ENCODE measurements around the gene SSC5D.
"Not testable (repeated sequence)": the region's sequence is repeated elsewhere in the genome, so short reads cannot be mapped to it uniquely, and the experiment has no call there.

Gene SSC5D

DNA sequence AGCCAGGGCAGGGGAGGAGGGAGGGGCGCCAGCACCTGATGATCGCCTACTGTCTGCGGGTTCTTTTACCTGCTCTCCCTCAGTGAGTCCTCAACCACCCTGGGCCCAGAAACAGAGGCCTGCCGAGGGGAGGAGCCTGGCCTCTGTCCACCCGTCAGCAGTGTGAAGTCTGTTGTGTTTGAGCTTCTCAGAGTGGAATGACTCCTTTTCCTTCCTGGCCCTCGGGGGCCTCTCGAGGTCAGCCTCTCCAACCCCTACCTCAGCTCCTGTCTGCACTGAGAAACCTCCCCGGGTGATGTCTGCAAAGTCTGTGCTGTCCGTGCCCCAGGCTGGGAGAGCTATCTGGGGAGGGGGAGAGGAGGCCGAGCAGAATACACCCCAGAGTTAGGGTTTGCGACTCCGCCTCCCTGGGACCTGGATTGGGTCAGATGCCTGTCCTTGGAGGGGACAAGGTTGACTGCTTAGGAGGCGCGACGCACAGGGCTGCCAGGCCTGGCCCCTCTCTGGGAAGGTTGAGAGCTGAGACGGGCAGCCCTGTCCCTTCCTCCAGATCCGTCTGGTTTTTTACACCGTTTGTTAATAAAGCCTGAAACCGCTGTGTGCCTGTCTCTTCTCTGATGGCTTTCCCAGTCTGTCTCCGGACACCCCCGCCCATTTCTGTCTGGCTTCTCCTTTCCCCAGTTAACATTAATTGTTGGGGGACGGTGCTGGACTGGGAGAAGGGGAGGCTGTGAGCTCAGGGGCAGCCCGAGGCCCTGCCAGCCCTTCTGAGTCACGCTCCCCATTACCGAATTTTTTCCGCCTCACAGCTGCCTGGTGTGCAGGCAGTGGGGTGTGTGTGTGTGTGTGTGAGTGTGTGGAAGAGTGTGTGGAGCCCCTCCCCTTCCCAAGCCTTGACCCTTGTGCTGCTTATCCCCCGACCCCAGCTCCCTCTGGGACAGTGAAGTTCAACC, 989 bp upstream of the SSC5D start:
- DNase-seq (ENCODE audit: low read depth) = no peak

DNA sequence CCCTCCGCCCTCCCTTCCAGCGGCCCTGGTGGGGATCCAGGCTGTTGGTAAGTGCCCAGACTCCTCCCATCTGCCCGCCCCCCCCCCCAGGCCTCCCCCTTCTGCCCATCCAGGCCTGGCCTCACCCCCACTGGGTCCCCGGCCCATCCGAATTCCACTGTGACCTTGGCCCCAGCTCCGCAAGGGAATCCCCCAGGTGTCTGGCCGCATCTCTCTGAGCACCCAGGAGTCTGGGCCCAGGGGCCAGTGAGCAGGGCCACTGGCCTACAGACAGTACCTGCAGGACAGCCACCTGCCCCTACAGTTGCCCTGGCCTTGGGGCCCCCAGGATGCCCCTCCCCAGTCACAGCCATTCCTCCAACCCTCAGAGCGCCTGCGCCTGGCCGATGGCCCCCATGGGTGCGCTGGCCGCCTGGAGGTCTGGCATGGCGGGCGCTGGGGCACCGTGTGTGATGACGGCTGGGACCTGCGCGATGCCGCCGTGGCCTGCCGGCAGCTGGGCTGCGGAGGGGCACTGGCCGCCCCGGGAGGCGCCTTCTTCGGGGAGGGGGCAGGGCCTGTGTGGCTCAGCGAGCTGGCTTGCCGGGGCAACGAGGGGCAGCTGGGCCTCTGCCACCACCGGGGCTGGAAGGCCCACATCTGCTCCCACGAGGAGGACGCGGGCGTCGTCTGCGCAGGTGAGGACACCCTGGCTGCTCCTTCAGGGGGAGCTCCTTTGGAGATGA, 912 bp downstream of the SSC5D start:
- DNase-seq (ENCODE audit: low read depth) = no peak

DNA sequence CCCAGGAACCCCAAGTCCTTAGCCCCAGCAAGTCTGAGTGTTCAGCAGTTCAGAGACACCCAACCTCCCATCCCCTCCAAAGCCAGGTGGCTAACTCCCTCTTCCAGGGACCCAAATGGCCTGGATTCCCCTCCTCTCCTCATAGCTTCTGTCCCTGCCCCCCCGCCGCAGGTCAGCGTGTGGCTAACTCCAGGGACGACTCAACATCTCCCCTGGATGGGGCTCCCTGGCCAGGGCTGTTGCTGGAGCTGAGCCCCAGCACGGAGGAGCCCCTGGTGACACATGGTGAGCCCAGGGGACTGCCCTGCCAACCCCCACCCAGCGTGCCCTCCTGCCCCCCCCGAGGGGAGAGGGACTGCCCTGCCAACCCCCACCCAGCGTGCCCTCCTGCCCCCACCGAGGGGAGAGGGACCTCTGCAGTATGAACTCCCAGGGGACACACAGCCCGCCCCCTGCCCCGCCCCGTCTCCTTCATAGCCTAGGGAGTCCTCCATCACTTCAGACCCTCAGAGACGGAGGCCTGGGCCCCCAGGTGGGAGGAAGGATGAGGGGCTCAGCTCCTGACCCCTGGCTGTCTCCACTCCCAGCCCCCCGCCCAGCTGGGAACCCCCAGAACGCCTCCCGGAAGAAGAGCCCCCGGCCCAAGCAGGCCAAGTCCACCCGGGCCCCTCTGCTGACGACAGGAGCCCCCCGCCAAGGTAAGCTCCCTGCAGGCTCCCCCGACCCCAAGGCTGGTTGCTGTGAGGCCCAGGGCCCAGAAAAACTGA, 1.7 kb downstream of the SSC5D start:
- no peak for DNase-seq (ENCODE audit: low read depth)

DNA sequence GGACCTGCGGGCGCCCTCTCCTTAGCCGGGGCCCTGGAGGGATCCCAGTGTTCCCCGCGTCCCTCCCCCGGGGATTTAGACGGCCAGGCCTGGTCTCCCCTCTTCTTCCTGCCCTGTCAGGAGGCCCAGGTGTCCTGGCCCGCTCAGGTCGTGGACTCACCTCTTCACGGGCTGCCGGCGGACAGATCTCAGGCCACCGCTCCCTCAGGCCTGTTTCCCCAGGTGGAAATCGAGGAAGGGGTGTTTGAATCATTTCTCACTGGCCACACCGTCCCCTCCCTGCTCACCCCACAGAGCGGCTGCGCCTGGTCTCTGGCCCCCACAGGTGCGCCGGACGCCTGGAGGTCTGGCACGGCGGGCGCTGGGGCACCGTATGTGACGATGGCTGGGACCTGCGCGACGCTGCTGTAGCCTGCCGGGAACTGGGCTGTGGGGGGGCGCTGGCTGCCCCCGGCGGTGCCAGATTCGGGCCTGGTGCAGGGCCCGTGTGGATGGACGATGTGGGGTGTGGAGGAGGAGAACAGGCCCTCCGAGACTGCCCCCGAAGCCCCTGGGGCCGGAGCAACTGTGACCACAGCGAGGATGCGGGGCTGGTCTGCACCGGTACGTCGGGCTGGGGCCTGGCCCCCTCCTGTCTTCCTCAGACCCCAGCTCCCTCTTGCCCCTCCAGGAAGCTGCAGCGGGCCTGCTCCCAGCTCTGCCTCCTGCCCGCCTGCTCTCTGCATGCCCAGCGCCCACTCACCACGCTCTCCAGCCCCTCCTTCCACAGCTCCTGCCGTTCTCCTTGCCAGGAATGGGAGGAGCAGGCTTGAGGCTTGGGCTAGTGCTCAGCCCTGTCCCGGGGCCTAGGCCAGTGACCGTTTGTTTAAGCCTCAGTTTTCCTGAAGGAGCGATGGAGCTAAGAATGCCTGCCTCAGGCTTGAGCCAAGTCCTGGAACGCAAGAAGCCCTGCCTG, 2.5 kb downstream of the SSC5D start:
- DNase-seq (ENCODE audit: low read depth) = no peak

DNA sequence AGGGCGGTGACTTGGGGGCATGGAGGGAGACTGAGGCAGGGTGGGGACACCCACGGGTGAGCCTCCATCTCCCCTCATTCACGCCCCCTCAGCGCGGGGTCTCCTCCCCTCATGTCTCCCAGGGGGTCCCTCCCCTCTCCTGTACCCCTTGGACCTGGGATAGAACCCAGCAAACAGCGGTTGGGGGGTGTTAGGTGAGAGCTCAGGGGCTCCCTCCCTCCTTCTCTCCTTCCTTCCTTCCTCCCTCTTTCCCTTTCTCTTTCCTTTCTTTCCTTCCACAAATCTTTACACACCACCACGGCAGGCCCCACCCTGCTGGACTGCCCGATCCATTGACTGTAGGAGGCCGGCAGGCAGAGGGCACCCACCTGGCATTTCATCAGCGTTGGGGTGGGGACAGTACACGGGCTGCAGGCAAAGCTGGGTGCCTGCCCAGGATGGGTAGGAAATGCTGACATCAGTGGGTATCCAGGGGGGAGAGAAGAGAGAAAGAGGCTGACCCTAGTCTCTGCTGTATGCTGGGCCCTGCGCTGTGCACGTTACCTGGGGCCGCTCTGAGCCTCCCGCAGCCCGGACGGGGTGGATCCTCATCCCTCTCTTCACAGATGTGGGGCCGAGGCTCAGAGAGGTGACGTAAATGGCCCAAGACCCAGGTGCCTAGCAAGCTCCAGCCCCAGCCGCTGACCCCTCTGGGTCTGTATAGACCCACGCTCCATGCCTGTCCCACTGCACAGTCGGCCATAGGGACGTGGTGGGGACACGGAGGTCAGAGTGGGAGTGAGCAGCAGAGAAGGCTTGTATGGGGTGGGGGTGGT, 3.5 kb downstream of the SSC5D start:
- DNase-seq (ENCODE audit: low read depth) = no peak

DNA sequence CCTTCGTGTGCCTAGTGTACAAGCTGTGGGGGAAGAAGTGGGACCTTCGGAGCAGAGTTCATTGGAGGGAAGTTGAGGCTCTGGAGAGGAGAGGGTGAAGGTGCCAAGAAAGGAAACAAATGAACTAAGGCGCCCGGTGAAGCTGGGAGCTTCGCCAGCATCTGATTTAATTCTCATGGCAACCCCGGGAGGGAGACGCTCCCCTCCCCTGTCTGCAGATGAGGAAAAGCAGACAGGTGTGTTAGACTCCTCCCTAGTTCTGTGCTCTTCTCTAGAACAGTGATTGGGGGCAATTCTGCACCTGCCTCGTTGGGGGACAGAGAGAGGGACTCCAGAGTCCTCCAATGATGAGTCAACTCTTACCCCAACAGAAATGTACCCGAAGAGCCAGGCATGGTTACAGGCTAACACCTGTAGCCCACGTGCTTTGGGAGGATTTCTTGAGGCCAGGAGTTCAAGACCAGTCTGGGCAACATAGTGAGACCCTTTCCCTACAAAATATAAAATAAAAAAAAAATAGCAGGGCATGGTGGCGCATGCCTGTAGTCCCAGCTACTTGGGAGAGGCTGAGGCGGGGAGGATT, 4.2 kb downstream of the SSC5D start:
- no peak for DNase-seq (ENCODE audit: low read depth)

DNA sequence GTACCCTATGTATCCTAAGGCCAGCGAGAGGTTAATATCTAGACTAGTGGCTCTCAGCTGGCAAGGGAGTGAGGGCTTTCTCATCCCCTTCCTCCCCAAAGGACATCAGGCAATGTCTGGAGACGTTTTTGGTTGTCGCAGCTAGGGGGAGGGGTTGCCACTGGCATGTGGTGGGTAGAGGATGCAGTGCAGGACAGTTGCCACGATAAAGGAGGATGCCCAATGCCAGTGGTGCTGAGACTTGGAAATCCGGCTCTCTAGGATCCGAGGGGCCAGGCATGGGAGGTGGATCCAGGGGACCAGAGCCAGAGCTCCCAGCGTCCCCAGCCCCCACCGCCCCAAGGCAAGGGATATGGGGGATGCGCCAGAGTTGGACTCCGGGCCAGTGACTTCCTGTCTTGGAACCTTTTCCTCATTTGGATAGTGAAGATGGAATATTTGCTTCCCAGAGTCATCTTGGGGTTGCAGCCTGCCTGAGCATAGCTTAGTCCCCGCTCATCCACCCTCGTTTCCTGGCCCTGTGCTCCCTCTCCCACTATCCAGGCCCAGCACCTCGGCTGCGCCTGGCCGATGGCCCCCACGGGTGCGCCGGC, 4.9 kb downstream of the SSC5D start:
- no peak for DNase-seq (ENCODE audit: low read depth)

DNA sequence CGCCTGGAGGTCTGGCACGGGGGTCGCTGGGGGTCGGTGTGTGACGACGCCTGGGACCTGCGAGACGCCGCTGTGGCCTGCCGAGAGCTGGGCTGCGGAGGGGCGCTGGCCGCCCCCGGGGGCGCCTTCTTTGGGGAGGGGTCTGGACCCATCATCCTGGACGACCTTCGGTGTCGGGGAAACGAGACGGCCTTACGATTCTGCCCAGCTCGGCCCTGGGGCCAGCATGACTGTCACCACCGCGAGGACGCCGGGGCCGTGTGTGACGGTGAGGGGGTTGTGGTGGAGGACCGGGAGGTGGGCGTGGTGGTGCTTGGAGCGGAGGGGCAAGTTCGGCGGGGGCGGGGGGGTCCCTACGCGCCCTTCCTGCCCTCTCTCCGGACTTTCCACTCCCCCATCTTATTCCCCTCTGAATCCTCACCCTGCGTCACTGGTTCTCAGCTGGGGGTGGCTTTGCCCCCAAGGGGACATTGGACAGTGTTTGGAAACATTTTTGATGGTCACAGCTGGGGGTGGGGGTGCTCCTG, 5.5 kb downstream of the SSC5D start:
- DNase-seq (ENCODE audit: low read depth) = no peak

DNA sequence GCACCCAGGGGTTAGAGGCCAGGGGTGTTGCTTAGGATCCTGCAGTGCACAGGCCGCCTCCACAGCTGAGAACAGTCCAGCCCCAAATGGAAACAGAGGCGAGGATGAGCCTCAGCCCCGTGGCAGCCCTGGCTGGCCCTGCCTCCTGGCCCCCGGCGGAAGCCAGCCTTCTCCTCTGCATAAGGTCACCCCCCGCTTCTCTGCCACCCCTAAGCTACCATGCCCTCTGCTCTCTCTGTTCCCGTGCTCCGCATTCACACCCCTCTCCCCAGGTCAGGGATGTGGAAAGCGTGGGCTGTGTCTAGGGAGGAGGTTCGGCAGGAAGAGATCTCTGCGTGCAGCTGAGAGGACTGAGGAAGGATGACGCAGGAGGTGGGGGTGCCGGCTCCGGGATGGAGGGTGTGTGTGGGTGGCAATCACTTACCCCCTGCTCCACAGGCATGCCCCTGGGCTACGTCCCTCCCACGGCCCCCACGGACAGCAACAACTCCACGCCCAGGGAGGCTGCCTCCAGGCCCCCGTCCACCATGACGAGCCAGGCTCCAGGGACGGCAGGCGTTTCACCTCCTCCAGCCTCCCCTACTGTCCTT, 6.0 kb downstream of the SSC5D start:
- peak; percentile 71 for DNase-seq (ENCODE audit: low read depth)

DNA sequence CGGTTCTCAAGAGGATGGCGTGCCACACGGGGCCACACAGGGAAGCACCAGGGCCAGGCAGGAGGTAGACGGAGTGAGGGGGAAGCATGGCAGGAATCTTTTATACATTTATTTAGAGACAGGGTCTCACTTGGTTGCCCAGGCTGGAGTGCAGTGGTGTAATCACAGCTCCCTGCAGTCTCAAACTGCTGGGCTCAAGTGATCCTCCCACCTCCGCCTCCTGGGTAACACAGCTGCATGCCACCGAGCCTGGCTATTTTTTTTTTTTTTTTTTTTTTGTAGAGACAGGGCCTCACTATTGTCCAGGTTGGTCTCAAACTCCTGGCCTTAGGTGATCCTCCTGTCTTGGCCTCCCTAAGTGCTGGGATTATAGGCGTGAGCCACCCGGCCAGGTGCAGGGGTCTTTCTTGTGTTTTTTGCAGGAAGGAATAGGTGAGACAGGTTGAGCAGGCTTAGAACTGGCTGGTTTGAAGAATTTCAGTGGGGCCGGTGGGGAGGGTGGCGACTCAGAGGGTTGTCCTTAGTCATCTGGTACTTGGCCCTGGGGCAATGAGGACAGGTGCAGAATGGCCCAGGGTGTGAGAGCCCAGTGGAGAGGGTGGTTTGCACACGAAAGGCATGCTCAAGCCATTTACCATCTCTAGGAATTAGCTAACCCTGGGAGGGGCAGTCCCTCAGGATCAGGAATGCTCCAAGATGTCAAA, 7.6 kb downstream of the SSC5D start:
- no peak for DNase-seq (ENCODE audit: low read depth)

DNA sequence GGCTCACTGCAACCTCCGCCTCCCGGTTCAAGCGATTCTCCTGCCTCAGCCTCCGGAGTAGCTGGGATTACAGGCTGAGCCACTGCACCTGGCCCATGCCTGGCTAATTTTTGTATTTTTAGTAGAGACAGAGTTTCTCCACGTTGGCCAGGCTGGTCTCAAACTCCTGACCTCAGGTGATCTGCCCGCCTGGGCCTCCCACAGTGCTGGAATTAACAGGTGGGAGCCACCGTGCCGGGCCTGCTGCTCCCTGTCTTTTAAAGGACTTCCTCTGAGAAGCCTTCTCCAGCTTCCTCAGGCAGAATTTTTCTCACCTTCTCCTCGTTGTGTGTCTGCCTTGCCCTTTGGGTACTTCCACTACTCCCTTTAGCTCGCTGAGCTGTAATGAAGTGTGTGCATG, 8.6 kb downstream of the SSC5D start:
- DNase-seq (ENCODE audit: low read depth) = not testable (repeated sequence)

DNA sequence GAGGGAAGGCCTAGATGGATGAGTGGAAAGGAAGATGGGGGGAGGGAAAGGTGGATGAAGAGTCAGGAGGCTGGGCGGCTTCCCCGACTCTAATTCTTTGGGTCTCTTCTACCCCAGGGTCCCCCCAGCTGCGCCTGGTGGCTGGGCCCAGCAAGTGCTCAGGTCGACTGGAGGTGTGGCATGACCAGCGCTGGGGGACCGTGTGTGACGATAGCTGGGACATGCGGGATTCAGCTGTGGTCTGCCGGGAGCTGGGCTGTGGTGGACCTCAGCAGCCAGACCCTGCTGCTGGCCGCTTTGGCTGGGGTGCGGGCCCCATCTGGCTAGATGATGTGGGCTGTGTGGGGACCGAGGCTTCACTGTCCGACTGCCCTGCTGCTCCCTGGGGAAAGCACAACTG, 9.5 kb downstream of the SSC5D start:
- DNase-seq (ENCODE audit: low read depth) = no peak

DNA sequence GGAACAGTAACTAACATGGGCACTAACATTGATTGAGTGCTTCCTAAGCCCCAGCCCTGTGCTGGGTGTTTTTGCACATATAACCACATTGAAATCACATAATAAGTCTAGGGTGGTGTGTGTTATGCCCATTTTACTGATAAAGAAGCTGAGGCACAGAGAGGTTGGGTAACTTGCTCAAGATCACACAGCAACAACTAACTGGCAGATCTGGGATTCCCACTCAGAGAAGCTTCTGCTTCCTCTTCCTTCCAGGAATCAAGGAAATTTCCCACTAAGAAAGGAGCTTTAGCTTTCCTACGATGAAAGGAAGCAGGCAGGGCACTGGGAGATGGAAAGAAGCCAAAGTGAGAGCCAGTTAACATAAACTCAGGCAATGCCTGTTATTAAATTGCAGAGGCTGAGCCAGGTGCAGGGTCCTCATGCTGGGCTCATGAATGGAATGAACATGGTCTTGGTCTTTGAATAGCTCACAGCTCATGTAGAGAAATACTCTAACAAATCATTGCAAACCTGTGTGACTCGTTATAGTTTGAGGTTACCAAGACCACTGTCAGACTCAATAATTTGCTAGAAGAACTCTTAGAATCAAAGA, 10.1 kb downstream of the SSC5D start:
- DNase-seq (ENCODE audit: low read depth) = no peak

DNA sequence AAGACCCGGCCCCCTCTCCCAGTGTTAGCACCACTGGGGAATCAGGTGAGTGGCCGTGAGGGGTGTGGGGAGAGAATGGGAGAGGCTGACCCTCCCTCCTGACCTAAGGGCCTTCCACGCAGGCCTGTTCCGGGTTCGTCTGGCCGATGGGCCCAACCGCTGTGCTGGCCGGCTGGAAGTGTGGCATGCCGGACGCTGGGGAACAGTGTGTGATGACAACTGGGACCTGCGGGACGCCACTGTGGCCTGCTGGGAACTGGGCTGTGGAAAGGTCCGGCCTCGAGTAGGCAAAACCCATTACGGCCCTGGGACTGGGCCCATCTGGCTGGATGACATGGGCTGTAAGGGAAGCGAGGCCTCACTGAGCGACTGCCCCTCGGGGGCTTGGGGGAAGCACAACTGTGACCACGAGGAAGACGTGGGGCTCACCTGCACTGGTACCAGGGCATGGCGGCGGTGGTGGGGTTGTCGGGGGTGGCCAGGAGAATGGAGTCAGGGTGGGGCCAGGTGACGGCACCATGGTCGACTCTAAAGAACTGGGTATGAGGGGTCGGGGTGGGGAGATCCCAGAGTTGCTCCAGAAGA, 12.2 kb downstream of the SSC5D start:
- DNase-seq (ENCODE audit: low read depth) = no peak

DNA sequence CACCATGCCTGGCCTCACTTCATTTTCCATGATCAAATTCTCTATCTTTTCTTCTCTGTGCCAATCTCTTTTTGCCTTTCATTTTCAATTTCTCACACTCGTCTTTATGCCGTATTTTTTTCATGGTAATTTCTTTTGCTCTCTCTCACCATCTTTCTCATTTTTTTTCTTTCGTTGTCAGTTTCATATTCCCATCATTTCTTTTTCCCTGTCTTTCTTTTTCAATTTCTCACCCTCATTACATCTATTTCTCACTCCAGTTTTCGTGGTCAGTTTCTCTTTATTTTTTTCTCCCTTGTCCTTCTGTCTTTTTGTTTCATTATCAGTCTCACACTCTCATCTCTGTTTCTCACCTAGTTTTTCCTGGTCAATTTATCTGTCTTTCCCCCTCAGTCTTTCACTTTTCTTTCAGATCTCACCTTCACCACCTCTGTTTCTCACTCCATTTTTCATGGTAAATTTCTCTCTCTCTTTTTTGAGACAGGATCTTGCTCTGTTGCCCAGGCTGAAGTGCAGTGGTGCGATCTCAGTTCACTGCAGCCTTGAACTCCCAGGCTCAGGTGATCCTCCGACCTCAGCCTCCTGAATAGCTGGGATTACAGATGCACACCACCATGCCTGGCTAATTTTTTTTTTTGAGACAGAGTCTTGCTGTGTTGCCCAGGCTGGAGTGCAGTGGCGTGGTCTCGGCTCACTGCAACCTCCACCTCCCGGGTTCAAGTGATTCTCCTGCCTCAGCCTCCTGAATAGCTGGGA, 14.1 kb downstream of the SSC5D start:
- no peak for DNase-seq (ENCODE audit: low read depth)

DNA sequence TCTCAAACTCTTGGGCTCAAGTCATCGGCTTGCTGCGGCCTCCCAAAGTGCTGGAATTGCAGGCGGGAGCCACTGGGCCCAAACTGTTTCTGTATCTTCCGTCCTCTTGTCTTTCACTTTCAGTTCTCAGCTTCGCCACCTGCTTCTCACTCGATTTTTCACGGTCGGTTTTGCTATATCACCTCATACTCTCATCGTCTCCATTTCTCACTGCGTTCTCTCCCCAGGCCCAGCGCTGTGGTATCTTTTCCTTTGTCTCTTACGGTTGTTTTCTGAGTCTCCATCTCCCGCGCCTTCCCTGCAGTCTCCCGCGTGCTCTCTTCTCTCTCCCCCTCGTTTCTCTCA, 14.9 kb downstream of the SSC5D start:
- no peak for DNase-seq (ENCODE audit: low read depth)
